Pancreas (tissue), 10 donors: ENCODE measurements around the gene USP31. TPM values are rescaled to one million over a fixed set of nuclear protein-coding genes. Genes with fewer than 3 reads are reported as not detected.

ENCODE experiments used
- ATAC-seq, 4 donors: fragments of 200-7000 bp; cut with Tn5 transposase; one replicate each; pipeline versions ENCODE4 v1.8.0 to v1.9.1; 2020; ENCODE audit warnings: mild to moderate bottlenecking in 4 of 4, moderate library complexity in 4 of 4
- DNase-seq, 6 donors: peaks; one replicate each; pipeline ENCODE4 v3.0.0-alpha.2; 2020
- FAIRE-seq: peaks from 2 replicates; lab custom pipeline; 2012; peaks lifted over from hg19 to GRCh38; lab: Jason Lieb, UNC
- H3K27ac ChIP-seq, 4 donors: fragments of 200-600 bp; sonication (generic); 1 replicate in 3 of 4; 2 replicates in 1 of 4; pipeline versions ENCODE4 v1.5.0 to v1.8.0; 2020
- H3K27me3 ChIP-seq, 4 donors: fragments of 200-600 bp; one replicate each; pipeline ENCODE4 v1.8.0; 2021
- H3K36me3 ChIP-seq, 3 donors: fragments of 200-600 bp; sonication (generic) in 1 of 3; one replicate each; pipeline versions ENCODE4 v1.5.0 to v1.8.0; 2020 to 2021
- H3K4me1 ChIP-seq, 3 donors: fragments of 200-600 bp; one replicate each; pipeline ENCODE4 v1.8.0; 2021
- H3K4me3 ChIP-seq, 4 donors: fragments of 200-600 bp; sonication (generic) in 2 of 4; one replicate each; pipeline versions ENCODE4 v1.5.0 to v1.8.0; 2020 to 2021
- H3K9me3 ChIP-seq, 4 donors: fragments of 200-600 bp; one replicate each; pipeline ENCODE4 v1.8.0; 2021
- WGBS, 2 donors: extraction: QIAGEN DNeasy Blood & Tissue Kit; methylation state at CpG; one replicate each; pipeline ENCODE4 v1.1.7; 2013; 5-methylcytosine and 5-hydroxymethylcytosine counted together
- intact Hi-C, 3 donors: fragments of 100-400 bp; cut with DNase I; formaldehyde crosslinking; loops; one replicate each; pipeline versions ENCODE4 v1.11.1 to v1.14.2; 2022
- polyA plus RNA-seq, 2 donors: library from polyadenylated mRNA; stranded (reverse); fragments of 200-250 nt; gene quantifications; one replicate each; pipeline ENCODE4 v1.2.3, GENCODE V29; 2013
- total RNA-seq, 6 donors: library from RNA; stranded (reverse); fragmentation: NEBNext Ultra II Directional in 4 of 6; extraction: Animal tissue kit (Norgen Biotek cat#: 25700) in 4 of 6; gene quantifications; one replicate each; pipeline versions ENCODE4 v1.2.1 to v1.2.4, GENCODE V29; 2021 to 2023
- TF ChIP-seq, protein P1 (sequence below), 4 donors: fragments of 200-600 bp; sonication (generic) in 3 of 4; IDR thresholded peaks; one replicate each; pipeline versions ENCODE4 v1.5.0 to v1.8.0; 2021; ENCODE audit warnings: antibody characterized with exemption in 4 of 4
- donor health status: healthy with polysubstance abuse.
- donor health status: DM: no; HTN: no; CAD: no; lungs with moderate emphysema.
- donor health status: DM: no; HTN: no; CAD: no.
- donor health status: control.
- donor health status: control.
- donor health status: Bipolar disorder and iron deficiency.
- donor health status: DM: yes; HTN: yes; CAD: no.
- donor health status: DM: no; HTN: no; CAD: no.
- donor health status: DM: no; HTN: no; CAD: no.
- donor health status: DM: yes; HTN: yes; CAD: no.

The USP31 gene
- total and polyA plus RNA-seq, 8 donors, result 1.9 to 10.0 (median 5.5) TPM

DNA sequence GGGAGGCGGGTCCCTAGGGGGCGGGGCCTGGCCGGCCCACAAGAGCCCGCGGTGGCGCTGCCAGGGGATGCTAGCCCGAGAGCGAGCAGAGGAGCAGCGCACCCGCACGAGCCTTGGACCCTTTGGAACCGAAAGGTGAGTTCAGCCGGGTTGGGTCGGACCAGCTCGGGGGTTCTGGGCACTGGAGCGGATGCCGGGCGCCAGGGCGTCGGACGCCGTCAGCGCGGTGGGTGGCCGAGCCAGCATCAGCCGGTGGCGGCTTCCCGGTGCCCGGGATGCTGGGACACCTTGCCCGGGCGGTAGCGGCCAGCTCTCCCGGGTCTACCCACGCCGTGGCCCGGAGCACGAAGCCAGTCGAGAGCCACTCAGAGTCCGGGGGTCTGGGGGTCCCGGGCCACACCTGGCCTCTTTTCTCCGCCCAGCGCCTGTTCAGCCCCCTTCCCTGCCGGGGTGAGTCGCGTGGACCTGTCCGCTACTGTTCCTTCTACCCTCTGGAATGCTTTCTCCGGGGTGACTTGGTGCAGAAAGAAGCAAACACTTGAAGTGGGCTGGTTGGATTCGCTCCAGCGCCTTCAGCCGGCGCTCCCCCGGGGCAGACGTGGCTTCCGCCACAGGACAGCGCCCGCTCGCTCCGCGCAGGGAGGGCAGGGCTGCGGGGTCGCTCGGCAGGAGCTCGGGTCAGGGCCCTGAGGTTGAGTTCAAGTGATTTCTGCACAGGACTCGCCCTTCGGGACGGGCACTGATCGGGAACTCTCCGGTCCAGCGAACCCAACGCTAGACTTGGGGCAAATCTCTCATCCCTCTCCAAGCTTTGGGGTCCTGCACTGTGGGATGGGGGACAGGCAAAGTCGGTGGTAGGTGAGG lies 33.7 kb upstream of the USP31 start, which contains the start of gene SCNN1G:
Gene SCNN1G, plus strand, starts transcription at position 67 of the 864 bp plus-strand sequence. CDS start 3,527 bp downstream, outside the sequence.
- Histone ChIP-seq H3K9me3 (no peaks in the 10 kb centered on the region), H3K36me3 (no peaks in the 10 kb centered on the region), H3K4me1 (peaks cover 0 to 10% (median 0%) of the 10 kb centered on the region in 3 donors), H3K4me3 (peak within 1 kb of the TSS; percentile 11 to 61 (median 51)), H3K27me3 (no peaks in the 10 kb centered on the region), H3K27ac (peak within 1 kb of the TSS in 1 of 4 donors; percentile 24)
- intact Hi-C loops, result loop anchor here in 2 of 3 donors (5.0 to 10.0 kb wide), 2 partner anchors 249 to 252 kb away; no protein-coding TSS in a partner anchor
- peak in 5 of 6 donors; percentile 8 to 69 (median 57) for DNase-seq
- no peak for FAIRE-seq
- TF ChIP-seq, protein P1, sequence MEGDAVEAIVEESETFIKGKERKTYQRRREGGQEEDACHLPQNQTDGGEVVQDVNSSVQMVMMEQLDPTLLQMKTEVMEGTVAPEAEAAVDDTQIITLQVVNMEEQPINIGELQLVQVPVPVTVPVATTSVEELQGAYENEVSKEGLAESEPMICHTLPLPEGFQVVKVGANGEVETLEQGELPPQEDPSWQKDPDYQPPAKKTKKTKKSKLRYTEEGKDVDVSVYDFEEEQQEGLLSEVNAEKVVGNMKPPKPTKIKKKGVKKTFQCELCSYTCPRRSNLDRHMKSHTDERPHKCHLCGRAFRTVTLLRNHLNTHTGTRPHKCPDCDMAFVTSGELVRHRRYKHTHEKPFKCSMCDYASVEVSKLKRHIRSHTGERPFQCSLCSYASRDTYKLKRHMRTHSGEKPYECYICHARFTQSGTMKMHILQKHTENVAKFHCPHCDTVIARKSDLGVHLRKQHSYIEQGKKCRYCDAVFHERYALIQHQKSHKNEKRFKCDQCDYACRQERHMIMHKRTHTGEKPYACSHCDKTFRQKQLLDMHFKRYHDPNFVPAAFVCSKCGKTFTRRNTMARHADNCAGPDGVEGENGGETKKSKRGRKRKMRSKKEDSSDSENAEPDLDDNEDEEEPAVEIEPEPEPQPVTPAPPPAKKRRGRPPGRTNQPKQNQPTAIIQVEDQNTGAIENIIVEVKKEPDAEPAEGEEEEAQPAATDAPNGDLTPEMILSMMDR (IDR thresholded peaks at IDR 0.05), result peak in 3 of 4 donors; percentile 3 to 48 (median 9)
- WGBS, 2 donors, result 1% methylated on average over 56 to 71 of the region's 71 CpGs
- peak; percentile 29 to 57 (median 48) for ATAC-seq

DNA sequence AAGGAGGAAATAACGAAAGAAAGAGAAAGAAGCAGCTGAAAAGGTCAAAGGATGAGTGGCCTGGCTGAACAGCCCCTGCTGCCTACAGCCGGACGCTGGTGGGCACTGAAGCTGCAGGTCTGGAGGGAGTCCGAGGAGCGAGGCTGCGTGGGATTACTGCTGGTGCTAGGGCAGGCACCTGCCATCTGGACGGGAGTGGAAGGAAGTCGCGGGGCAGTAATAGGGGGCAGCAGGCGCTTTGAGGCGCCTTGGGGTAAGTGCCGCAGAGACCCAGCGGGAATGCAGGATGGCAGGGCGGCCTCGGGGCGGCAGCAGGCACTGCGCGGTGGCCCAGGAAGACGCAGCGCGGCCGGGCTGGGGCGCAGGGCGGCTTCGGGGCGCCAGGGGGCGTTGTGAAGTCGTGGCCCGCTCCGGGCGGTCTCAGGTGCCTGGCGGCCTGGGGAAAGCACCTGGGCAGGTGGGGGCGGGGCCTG lies 33.0 kb upstream of the USP31 start:
- Histone ChIP-seq H3K9me3 (no peaks in the 10 kb centered on the region), H3K27ac (no peak overlapping the region), H3K36me3 (no peaks in the 10 kb centered on the region), H3K4me1 (peaks cover 0 to 10% (median 0%) of the 10 kb centered on the region in 3 donors), H3K27me3 (no peaks in the 10 kb centered on the region), H3K4me3 (peak overlapping the region; percentile 11 to 61 (median 51))
- 2 to 4% methylated on average over 28 to 33 of the region's 33 CpGs for WGBS, 2 donors
- no peak for FAIRE-seq
- peak; percentile 84 to 99 (median 96) for DNase-seq
- ATAC-seq, result peak; percentile 96 to 99 (median 99)
- intact Hi-C loops, result loop anchor here in 2 of 3 donors (5.0 to 10.0 kb wide), 2 partner anchors 250 to 253 kb away; no protein-coding TSS in a partner anchor
- TF ChIP-seq, protein P1 (IDR thresholded peaks at IDR 0.05), result peak; percentile 92 to 99 (median 98)

DNA sequence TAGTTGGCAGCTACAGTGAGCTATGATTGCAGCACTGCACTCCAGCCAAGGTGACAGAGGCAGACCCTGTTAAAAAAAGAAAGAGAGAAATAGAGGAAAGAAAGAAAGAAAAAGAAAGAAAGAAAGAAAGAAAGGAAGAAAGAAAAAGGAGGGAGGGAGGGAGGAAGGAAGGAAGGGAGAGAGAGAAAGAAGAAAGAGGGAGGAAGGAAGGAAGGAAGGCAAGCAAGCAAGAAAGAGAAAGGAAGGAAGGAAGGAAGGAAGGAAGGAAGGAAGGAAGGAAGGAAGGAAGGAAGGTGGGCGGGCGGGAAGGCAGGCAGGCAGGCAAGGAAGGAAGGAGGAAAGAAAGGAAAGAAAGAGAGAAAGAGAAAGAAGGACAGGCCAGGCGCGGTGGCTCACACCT lies 32.3 kb upstream of the USP31 start:
- no peak for FAIRE-seq
- intact Hi-C loops, result loop anchor here in 2 of 3 donors (5.0 to 10.0 kb wide), 2 partner anchors 251 to 253 kb away; no protein-coding TSS in a partner anchor
- H3K9me3 ChIP-seq, result no peaks in the 10 kb centered on the region
- H3K4me1 ChIP-seq, result peaks cover 0 to 10% (median 0%) of the 10 kb centered on the region in 3 donors
- 81 to 86% methylated on average over 4 of the region's 4 CpGs for WGBS, 2 donors
- no peak for DNase-seq
- no peak overlapping the region for H3K4me3 ChIP-seq
- no peak for ATAC-seq
- H3K36me3 ChIP-seq, result no peaks in the 10 kb centered on the region
- no peaks in the 10 kb centered on the region for H3K27me3 ChIP-seq
- no peak overlapping the region for H3K27ac ChIP-seq
- TF ChIP-seq, protein P1 (IDR thresholded peaks at IDR 0.05), result no peak

DNA sequence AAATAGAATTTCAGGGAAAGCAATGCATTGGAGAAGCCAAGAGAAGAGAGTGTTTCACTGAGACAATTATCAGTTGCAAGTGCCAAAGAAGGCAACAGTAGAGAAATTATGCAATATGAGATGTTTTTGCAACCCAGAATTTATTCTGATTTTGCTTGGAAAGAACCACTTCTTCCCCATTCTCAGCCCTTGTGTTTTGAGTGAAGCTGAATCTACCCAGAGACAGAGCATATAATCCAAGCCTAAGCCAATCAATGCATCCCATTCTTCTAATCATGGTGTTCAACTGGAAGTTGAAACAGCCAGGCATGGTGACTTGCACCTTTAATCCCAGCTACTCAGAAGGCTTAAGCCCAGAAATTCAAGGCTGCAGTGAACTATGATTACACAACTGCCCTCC lies 26.4 kb upstream of the USP31 start:
- Histone ChIP-seq H3K4me1 (no peaks in the 10 kb centered on the region), H3K9me3 (no peaks in the 10 kb centered on the region), H3K36me3 (no peaks in the 10 kb centered on the region), H3K4me3 (no peak overlapping the region), H3K27me3 (no peaks in the 10 kb centered on the region), H3K27ac (no peak overlapping the region)
- intact Hi-C loops, result loop anchor here in 1 of 3 donors (5.0 kb wide), 1 partner anchor 257 kb away; no protein-coding TSS in a partner anchor
- TF ChIP-seq, protein P1 (IDR thresholded peaks at IDR 0.05), result no peak
- DNase-seq (no peak), ATAC-seq (peak in 1 of 4 donors; percentile 27), FAIRE-seq (no peak)
